Stimulated activated CD8-positive, alpha-beta memory T cell treated with anti-CD3 and anti-CD28 coated beads, Interleukin-15, amount 100 ng/mL, for 24 hours (primary cell): Measurements from ENCODE around the gene PHLDA3.

Experiments
- DNase-seq: peaks from one replicate; pipeline ENCODE4 v3.0.0-alpha.2; 2020; ENCODE audit warnings: low read depth

The PHLDA3 gene

DNA sequence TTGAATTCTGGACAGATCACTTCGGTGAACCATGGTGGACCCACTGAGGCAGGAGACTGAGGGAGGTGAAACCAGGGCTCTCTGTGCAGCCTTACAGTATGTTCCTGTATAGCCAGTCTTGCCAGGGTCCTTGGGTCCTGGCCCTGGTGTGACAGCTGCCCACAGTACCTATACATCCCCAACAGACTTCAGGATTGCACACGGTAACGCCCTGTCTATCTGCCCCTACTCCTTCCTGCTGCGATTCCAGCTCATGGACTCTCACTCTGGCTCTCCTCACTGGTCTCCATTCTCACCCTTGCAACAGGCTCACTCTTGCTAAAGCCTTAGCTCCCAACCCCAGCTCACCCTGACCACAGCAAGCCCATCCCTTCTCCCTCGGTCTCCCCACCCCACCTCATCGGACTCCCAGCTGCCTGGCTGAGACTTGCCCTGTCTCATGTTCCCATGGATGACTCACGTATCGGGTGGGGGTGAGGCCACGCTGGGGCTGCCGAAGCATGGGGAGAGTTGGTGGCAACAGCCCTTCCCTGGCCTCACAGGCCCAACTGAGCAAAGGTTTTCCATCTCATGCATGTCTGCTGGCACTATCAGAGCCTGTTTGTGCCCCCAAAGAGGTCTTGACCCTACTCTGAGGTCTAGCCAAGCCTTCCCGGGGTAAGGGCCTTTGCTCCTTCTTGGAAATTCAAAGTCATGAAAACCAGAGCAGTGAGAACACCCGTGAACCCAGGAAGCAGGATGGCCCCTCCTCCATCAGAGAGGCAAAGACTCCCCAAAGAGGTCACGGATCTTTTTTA lies 7.1 kb downstream of the PHLDA3 start:
- DNase-seq = no peak

DNA sequence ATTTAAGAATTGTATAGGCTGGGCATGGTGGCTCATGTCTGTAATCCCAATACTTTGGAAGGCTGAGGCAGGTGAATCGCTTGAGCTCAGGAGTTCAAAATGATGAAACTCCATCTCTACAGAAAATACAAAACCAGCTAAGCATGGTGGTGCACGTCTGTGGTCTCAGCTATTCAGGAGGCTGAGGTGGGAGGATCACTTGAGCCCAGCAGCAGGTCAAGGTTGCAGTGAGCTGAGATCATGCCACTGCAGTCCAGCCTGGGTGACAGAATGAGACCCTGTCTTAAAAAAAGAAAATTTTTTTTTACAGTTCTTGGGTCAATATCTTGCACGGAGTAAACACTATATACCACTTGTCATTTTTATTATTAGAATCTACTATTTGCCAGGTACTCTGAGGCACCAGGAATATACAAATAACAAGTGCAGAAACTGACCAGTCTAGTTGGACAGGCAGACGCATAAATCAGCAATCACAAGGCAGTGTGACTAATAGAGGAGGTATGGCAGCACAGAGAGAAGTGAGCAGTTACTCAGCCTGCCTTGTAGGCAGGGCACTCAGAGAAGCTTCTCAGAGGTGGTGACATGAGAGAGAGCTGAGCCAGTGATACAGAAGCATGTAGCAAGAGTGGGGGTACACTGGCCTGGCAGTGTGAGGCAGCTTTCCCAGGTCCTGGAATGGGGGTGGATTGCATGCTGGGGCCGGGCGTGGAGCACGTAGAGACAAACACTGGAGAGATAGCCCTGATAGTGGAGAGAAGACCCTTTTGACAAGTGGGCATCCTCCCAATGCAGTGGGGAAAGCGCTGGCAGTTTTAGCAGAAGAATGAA lies 8.0 kb downstream of the PHLDA3 start:
- no peak for DNase-seq

DNA sequence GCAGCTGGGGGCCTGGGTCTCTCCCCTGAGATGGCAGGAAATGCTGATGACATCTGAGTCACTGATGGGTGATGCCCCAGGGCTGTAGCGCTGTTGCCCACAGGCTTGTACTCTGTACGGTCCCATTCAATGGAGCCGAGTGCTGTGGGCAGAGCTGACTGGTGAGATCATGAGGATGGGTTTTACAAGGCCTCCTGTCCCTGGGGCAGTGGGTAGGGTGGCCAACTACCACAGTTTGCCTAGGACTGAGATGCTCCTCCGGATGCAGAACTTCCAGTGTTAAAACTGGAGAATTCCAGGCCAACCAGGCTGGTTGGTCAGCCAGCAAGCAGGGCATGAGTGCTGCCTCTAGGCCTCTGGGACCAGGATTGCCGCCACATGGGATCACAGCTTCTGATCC lies 9.2 kb downstream of the PHLDA3 start:
- DNase-seq = no peak

- no peak for DNase-seq
Measured at GRCh38 chr1:201459052-201459451, 9.9 kb downstream of the PHLDA3 start.

DNA sequence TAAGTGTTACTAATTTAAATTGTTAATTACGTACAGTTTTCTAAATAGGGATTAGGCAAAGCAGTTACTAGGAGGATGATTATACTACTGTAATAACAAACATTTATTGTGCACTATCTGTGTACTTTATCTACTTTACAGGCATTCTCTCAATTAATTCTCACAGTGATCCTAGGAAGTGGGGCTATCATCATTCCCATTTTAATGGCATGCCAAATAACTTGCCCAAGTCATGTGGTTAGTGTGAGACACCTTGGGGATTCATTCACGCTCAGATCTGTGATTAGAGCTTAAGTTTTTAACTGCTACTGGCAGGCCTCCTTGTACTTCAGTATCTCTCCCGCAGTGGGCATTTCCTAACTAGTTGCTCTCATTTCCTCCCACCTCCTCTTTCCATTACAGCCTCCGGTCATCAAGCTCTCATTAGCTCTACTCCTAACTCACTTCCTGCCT lies 11.5 kb downstream of the PHLDA3 start:
- DNase-seq = no peak

GRCh38 chr1:201456499-201457309 lies 12.3 kb downstream of the PHLDA3 start:
- no peak for DNase-seq

DNA sequence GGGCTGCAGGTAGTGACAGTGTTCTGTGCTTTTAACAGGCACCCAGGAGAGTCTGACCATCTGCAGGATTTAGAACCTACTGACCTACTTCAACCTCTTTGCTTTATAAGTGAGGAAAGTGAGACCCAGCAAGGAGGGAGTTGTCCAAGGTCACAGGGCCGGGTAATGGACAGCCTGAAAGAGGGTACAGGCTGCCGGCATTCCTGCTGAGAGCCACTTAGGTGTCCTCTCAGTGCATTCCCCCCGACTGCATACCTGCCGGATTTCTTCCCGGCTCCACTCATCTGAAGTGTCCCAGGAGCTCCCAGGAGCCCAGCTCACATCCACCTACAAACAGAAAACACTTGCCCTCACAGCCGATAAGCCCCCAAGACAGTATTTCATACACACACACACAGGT lies 13.9 kb downstream of the PHLDA3 start:
- DNase-seq = no peak

- DNase-seq = no peak
Measured at GRCh38 chr1:201454608-201455007, 14.4 kb downstream of the PHLDA3 start.

- no peak for DNase-seq
Measured at GRCh38 chr1:201452866-201453265, 16.1 kb downstream of the PHLDA3 start.

DNA sequence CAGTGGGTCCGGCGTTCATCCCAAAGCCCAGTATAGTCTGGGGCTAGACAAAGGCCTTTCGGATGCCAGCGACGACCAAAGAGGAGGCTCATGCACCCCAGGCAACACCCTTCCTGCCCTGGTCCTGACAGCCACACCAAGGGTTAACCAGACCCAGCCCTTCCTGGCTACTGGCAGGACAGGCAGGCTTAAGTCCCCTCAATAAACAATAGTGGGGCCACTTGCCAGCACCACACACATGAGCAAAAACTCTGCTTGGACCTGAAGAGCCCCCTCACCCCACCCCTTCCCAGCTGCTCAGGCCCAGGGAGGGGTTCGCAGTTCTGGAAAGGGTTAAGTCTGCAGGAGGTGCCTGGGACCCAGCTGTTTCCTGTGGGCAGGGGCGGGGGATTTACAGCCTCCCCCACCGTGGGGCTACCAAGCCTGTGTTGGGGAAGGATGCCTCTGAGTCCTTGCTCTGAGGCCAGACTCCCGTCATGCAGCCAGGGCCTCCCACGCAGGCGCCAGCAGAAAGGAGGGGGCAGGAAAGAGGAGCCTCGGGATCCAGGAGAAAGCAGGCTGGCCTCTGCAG lies 18.2 kb downstream of the PHLDA3 start:
- no peak for DNase-seq

DNA sequence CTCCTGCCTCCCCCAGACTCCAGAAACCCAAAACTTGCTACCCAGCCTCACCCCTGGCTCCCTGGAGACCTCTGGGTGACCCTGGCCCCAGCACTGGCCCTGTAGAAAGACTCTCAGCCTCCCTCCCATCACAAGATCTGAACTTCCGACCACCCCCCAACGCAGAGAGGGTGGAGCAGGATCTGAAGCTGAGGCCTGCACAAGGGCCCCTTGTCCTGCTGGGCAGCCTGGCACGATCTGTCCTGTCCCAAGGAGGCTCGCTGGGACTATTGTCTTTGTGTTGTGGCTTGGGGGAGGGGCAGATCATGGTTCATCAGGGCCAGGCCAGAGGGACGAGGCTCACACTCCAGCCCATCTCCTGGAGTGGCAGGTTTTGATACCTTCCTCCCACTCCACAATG lies 20.0 kb downstream of the PHLDA3 start:
- no peak for DNase-seq

DNA sequence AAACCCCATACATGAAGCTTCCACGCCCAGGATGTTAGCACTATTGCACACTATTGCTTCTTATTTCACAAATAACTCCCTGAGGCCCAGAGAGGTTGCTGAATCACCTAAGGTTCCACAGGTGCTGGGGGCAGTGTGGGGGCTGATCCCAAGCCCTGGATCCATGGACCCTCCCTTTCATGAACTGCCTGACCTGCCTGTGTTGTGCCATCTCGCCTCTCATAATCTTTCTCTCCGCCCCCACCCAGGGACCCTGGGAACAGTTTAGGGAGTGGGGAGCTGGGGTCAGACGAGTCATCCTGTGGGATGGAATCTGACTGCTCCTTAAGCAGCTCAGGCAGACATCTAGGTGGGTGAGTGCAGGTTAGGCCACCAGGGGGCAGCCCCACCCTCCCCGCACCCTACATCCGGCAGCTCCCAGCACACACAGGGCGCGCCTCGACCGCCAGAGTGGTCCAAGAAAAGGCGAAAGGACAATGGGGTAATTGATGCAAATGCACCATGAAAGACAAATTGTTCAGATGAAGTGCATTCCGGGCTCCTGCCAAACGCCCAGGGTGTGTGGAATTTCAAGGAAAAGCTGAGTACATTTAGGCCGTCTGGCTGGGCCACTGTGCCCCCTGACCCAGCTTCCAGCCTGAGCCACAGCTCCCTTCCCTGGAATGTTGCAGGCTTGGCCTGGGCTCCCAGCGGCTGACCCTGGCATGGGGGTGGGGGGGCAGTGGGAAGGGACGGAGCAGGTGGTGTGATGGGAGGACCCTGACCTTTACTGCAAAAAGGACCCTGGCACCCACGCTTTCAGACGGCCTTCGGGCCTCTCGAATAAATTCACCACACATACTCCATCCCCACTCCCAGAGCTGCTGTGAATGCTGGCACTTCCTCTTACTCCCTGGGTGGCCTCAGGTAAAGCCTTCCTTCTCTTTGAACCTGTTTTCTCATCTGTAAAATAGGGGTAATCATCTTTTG lies 20.8 kb downstream of the PHLDA3 start:
- peak; percentile 37 for DNase-seq

- DNase-seq = no peak
Measured at GRCh38 chr1:201445310-201445709, 23.7 kb downstream of the PHLDA3 start.

- no peak for DNase-seq
Measured at GRCh38 chr1:201444792-201445191, 24.2 kb downstream of the PHLDA3 start.

DNA sequence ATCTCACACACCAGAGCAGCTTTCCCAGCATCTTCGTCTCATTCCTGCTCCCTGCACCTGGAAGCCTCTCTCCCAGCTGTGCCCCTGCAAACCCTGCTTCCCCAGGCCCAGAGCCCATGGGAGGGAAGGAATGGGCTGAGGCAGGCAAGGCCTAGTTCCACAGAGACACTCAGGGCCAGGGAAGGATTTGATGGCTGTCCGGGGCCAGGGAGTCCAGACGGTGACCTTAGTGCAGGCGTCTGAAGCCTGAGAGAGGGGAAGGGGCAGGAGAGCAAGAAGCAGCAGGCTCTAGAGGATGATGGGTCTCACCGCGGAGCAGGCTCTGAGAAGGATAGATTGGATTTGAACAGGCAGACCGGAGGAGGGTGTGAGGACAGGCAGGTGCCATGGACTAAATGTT lies 25.2 kb downstream of the PHLDA3 start:
- no peak for DNase-seq

DNA sequence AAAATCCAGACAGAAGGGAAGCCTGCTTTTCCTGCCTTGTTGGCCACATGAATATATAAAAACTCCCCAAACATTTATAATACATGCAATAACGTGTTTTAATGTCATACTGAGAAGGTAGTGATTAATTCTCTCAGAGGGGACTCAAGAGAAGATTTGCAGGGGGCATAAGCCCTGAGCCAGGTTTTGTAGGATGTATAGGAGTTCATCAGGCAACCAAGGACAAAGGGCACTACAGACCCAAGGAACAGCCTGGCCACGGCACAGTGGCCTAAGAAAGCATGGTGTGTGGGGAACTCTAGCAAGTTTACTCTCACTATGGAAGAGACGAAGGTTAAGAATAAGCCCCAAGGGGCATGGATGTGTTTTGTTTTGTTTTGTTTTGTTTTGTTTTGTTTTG lies 32.0 kb downstream of the PHLDA3 start:
- DNase-seq = no peak

DNA sequence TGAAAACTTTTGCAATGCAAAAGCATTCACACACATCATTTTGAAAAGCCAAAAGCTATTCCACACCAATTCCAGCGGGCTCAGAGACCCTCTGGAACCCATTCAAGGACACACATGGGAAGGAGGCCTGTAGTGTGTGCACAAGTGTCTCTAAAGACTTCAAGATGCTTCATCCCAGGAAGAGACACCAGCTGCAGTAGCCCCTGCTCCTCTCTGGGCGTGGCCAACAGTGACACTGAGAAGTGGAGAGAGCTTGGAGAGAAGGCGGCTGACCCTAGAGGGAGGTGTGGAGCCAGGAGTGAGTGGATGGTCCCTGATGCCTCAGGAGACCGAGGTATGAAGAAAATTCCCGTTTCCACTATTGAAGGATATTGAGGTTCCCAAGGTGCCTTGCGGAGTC lies 32.6 kb downstream of the PHLDA3 start:
- no peak for DNase-seq

DNA sequence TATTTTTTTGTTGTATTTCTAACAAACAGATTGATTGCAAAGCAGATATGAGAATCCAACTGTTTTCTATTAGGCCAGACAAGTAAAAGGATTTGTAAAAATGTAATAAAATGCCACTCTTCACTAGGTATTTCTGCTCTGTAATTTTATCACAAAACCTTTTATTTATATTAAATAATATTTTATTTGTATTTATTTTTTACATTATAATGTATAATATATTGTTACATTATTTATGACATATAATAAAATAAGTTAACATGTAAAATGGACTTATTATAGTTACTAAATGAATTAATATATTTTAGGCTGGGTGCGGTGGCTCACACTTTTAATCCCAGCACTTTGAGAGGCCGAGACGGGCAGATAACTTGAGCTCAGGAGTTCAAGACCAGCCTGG lies 34.7 kb downstream of the PHLDA3 start:
- DNase-seq = no peak

GRCh38 chr1:201433609-201434008 lies 35.4 kb downstream of the PHLDA3 start:
- no peak for DNase-seq

DNA sequence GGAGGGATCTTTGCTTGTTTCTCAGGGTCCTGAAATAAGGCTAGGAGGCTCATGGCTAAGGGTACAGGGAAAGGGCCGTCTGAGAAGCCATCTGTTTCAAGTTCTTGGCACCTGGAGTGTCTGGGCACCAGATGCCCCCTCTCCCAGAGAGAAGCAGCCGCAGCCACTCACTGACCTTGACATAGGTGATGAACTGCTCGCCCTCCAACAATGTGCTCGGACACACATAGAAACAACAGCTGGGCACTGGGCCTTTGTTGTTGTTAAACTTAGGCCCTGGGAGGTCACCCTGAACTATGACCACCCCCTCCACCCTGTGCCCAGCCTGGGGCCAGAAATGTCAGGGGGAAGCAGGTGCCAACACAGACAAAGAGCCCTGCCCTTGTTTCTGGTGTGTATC lies 38.2 kb downstream of the PHLDA3 start:
- DNase-seq = no peak
